Bronchus fibroblast of lung (primary cell): ENCODE measurements around the gene DYNLT1. TPM values are rescaled to one million over a fixed set of nuclear protein-coding genes. Genes with fewer than 3 reads are reported as not detected.

Experiments used
- total RNA-seq: library from RNA; depleted of rRNA; stranded (reverse); fragments of >200 nt; gene quantifications from 2 replicates; pipeline ENCODE4 v1.2.3, GENCODE V29; 2015

The DYNLT1 gene
- 107 and 111 TPM in 2 replicates for total RNA-seq

DNA sequence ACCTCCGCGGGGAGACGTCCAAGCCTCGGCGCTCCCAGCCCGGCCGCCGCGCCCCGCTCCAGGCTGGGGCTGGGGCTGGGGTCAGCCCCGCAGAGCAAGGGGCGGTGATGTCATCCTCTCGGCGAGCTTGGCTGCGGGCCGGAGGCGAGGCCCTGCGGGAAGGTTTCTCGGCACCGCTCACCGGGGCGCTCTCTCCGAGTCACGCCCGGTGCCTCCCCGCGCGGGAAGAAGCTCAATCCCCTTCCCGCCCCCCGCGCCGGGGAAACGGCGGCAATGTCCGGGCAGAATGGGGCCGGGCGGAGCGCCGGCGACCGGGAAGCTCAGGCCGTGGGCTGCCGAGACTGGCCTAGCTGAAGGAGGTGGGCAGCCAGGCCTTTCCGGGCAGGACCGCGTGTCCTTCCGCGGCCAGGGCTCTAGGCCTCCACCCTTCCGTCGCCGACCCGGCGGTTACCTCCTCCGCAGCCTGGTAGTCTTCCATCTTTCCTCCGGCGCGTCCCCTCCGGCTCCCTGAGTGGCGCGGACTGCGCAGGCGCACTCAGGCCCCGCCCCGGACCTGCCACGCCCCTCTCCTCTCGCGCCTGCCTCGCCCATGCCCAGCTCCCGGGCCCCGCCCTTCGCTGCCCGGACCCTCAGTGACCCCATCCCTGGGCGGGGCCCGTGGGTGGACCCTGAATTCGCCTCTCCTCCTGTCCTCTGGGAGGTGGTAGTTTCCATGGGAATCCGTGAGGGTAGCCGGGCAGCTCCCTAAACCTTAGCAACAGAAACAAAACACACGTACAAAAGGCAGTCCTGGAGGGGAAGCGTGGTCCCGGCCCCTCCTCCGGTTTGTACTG, at the start of gene DYNLT1:
Gene DYNLT1, minus strand, starts transcription at position 513 of the 833 bp plus-strand sequence. Its CDS starts 35 bp downstream, at position 478.

DNA sequence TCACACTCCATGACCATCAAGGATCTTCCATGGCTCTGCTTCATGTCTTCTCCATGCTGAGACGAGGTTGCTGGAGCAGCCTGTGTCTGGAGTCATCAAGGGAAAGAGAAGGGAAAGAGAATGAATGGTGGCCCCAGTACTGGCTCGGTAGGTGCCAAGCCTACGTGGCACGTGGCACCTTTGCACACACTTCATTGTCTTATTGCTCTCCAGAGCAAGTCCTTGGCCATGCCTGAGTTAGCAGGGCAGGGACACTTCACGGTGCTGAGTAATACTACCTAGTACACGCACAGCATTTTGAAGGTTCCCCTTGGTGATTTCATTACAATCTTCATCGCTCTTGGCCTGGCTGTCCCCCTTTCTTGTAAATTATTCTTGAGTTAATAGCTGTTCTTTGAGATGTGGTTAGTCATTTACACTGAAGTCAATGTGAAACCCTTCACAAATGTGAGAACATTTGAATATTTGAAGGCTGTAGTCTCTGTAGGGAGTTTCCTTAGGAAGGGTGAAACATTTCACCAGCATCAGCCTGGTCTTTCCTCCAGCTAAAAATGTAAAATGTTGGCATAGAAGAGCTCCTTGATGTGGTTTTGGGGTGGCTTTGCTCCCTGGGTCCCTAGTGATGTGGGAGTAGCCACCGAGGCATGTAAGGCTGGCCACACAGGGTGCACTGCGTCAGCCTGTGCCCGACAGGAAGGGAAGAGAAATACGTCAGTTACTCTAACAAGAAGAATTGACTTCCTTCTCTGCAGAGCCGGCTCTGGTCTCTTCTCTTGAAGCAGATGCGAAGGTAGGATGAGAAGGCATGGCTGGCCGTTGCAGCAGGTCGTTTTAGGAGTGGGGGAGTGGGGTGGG, 5.0 kb upstream of the DYNLT1 start, which contains the start of gene SYTL3:
Gene SYTL3, plus strand, starts transcription at position 766 of the 855 bp plus-strand sequence. CDS start 13,215 bp downstream, outside the sequence.

Other genes with a start within 250 kb of the DYNLT1 start
- 18.1 and 21.7 TPM in 2 replicates for gene TMEM181, start 84.7 kb downstream of the DYNLT1 start, total RNA-seq
- 0.84 and 1.6 TPM in 2 replicates for gene SYTL3, start 5.3 kb upstream of the DYNLT1 start, total RNA-seq
- gene EZR, start 174.6 kb upstream of the DYNLT1 start, total RNA-seq, result 76.7 and 77.4 TPM in 2 replicates